ENCODE results near the gene MCM9.

MCM9 gene

DNA sequence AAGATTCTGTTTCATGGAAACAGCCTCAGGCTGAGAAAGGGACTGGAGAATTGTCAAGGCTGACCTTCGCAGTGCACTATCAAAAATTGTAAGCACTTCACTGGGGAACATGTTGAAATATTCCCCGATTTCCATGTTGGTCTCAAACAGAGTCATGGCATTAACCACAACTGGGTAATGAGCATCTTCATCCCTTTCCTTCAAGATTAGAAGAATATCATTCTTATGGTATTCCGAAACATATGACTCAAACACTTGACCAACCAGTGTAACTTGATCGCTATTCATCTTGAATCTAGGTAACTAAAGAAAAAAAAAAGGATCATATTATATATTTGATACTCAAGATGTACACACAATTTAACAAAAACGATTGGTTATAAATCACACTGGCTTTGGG, 3.5 kb downstream of the MCM9 start:
- DNase-seq (ENCODE audit: low spot score): no peak

DNA sequence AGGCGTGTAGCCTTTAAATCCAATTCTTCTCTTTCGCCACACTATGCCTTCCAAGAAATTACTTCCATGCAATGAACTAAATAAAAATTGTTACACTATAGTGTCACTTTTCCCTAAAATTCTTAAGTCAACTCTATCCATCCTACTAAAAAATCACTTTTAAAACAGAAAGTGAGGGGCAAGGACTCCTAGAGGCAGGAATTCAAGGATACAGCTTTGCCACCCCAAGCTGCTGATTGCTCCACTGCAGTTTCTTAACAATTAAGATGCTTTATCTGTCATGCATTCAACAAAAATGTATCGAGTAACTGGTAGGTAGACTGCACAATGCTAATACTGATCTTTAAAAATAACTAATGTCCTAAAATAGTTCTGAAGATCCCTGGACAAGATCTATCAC, 4.3 kb downstream of the MCM9 start:
- DNase-seq (ENCODE audit: low spot score): no peak

DNA sequence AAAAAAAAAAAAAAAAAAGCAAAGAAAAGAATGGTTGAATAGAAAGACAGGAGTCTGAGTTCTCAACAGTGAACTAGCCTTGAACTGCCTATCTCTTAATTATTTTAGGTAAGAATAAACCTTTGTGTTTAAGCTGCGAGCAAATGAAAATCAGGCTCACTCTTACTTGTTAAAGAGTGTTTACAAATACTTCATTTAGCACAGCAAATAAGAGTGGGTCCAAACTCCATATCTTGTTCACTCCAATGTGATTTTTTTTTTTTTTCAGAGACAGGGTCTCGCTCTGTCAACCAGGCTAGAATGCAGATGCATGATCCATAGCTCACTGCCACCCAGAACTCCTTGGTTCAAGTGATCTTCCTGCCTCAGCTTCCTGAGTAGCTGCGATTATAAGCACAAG, 11.9 kb downstream of the MCM9 start:
- DNase-seq (ENCODE audit: low spot score): no peak

DNA sequence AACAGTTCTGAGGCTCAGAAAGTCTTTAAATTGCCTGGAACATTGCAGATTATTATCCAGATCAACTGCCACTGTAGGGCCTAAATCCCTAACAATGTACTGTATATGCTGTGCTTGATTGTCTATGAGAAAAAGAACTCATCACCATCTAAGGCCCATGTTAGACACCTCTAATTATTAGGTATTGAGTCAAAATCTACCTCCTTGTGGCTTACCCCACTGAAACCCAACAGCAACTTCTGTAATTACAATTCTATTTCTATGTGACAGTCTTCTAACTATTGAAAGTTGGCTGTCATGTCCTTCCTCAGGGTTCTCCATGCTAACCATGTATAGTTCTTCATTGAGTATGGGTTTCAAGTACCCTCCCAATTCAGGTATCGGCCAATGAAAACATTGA, 13.9 kb downstream of the MCM9 start:
- DNase-seq (ENCODE audit: low spot score): no peak

DNA sequence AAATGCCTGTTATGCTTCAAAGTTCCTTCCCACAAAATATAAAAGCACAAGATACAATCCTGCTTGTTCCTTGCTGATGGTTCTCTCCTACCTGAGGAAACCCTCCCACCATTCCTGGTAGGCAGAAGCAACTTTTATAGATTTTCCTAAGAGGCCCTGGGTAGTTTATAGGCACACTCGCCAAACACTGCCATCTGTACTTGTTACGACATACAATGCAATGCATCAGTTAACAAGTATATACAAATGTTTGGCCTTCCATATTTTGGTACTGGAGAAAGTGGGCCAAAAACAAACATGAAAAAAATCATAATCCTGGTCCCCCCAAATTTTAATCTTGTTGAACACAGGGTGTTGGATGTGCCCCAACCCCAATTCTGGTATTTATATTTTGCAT, 16.6 kb downstream of the MCM9 start:
- no peak for DNase-seq (ENCODE audit: low spot score)

DNA sequence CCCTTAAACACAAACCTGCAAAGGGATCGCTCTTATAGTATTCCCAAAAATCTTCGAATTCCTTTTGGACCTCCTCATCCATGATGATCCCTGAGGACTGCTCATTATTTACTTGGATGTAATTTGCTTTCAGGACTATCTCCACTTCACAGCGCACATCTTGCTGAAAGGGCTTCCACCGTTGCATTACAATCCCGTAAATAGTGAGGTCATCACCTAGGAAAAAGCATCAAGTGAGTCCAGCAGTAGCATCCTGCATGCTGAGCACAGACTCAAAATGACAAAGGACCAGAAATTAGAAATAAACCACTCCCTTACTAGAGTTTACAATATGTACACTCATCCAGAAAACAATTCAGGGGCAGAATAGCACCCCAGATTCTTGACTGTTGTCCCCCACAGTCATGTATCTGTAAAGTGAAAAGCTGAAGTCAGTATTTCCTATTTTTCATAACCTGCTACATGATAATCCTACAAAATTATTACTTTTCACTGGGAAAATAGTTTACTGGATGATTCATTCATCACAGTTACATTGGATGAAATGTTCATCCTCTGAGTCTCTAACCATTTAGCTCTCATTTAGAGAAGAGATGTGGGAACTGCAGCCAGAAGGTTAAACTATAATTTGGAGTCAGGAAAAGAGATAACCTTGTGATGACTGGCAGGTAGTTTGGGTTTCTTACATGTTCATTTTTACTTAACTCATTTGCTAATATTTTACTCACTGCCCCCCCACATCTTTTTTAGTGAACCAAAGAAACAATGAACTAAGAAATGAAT, 17.2 kb downstream of the MCM9 start:
- no peak for DNase-seq (ENCODE audit: low spot score)

DNA sequence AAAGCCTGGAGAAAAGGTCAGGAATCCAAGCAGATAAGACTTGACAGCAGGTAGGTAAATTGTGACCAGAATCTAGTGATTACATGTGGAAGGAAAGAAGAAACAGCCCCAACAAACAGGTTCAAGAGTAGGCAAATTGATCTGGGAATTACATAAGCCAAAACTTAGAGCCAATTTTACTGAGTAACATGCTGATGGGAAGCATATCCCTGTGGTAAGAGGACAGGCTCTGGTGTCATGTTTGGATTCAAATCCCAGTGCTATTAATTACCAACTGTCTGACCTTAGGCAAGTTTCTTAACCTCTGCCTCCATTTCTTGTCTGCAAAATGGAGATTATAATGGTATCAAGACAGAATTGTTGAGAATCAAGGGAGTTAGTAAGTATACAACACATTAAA, 20.4 kb downstream of the MCM9 start:
- DNase-seq (ENCODE audit: low spot score): no peak

DNA sequence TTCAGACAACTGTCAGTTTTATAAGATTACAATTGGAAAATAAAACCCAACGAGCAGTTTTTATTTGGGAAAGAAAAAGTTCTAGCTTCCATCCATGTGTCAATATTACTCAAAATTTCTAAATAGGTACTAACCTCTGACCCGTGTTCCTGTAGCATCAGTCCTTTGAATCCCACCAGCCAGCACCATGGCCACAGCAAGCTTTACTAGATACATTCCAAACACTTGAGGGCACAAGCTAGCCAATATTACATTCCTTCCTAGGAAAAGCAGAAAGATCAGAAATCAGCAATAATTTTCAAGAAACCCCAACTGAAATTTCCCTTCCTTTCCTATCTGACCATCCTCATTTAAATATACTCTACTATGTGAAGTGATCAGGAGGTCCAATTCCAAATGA, 21.8 kb downstream of the MCM9 start:
- DNase-seq (ENCODE audit: low spot score): no peak

DNA sequence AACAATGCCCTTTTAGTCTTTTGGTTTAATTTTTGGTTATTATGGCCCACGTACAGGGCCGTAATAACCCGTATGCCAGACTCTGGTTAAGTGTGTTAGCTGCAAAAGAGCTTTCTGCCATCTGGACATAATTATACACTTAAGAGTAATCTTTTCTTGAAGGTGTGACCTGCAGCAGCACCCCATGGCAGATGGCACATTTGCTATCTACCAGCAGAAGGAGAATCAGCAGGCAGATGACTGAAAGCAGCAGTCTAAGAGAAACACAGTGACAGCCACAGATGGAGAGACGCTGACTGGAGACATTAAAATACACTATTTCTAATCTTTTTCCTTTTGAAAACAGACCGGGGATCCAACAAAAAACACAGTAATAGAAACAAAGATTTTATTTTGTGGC, 22.3 kb downstream of the MCM9 start:
- no peak for DNase-seq (ENCODE audit: low spot score)

DNA sequence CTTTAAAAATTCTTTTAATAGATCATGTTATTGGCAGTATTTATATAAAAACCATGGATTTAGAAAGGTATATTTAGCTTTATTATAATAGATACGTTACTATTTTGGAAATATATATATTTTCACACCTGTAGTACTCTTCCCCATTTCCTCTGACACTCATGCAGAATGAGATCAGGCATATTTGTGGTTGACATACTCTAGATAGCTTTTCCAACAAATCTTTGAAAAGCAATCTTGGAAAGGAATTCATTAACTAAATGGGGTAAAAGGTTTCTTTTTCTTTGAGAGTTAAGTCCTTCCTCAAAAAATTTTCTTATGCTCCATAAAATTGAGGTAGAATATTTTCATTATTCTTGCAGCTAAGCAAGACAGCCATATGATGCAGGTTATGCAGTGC, 26.5 kb downstream of the MCM9 start:
- DNase-seq (ENCODE audit: low spot score): no peak

DNA sequence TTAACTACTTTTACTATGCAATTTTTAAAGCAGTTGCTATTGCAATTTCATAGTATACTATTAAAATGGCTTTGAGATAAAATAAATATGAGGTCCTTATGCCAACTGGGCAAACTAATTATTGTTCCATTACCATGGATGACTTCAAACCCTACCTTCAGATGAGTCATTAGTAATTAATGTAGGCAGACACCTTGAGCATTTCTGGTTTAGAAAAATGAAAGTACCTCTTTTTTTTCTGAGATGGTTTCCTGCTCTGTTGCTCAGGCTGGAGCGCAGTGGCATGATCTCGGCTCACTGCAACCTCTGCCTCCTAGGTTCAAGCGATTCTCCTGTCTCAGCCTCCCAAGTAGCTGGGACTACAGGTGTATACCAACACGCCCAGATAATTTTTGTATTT, 29.1 kb downstream of the MCM9 start:
- DNase-seq (ENCODE audit: low spot score): no peak

DNA sequence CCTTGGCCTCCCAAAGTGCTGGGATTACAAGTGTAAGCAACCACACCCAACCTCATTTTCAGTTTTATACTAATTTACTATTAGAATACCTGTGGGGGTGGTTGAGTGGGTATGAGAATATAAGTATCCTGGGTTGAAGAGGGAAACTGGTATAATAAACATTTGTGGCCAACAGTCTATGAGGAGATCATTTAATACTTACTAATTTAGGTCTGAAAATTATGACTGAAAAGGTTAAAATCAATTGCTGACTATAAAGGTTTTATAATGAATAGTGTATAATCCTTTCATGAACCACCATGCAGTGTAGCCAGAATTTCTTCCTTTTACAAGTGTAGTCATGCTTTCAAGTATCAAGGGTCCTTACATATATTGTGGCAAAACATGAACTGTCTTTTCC, 29.9 kb downstream of the MCM9 start:
- DNase-seq (ENCODE audit: low spot score): no peak

DNA sequence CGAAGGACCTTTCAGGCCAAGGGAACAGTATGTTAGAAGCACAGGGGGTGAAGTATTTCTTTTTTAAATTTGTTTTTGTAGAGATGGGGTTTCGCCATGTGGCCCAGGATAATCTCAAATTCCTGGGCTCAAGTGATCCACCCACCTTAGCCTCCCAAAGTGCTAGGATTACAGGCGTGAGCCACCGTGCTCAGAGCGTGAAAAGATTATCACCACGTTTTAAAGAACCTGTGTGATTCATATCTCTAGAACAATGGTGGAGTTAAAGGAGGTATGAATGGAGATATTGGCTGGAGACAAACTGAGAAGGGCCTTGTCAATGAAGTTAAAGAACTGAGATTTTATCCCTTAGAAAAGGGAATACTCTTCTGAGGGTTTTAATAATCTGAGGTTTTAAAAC, 31.3 kb downstream of the MCM9 start:
- no peak for DNase-seq (ENCODE audit: low spot score)

DNA sequence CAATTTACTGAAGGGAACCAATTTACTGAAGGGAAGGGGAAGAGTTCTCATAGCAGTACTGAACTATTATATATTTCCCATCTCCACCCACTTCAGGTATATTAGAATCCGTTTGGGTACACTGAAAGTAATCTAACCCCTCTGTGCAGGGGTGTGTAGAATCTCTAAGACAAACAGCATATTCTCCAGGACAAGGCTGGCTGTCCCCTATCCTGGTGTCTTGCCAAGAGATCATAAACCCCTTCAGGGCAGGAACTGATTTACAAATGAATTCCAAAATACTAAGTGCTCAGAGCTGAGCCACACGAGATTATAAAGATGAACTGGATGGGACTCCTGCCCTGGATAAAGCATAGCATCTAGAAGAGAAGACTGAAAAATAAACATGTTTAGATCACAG, 31.8 kb downstream of the MCM9 start:
- no peak for DNase-seq (ENCODE audit: low spot score)

DNA sequence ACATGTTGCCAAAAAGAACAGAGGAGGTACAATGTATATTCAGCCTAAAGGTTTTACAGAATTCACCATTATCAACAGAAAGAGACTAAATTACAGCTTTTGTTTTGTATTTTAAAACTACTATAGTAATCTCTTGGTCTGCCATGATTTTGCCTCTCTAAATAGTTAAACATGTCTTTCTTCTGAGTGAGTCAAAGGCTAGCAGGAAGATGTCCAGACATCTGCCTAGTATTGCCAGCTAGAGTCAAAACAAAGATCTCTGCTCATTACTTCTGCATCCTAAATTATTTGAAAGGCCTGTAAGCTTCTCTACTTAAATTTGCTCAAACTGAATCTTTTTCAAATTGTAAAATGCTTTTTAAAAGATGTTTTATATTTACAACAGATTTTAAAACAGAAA, 32.2 kb downstream of the MCM9 start:
- DNase-seq (ENCODE audit: low spot score): no peak

DNA sequence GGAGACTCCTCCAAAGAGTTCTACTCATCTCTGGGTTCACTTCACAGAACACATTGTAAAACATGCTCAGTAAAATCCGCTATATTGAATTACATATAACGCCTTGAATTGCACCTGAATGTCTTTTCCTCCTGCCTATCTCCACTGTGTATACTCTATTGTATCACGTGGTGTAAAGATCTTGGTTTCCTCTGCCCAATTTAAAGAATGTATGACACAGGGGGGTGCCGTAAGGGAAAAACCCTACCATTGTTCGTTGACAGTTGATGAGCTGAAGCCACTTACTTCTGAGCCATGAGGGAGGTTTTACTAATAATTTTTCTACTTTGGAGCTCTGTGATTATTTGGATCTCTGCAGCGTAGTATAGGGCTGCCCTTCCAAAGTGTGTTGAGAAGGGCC, 35.0 kb downstream of the MCM9 start:
- DNase-seq (ENCODE audit: low spot score): no peak

DNA sequence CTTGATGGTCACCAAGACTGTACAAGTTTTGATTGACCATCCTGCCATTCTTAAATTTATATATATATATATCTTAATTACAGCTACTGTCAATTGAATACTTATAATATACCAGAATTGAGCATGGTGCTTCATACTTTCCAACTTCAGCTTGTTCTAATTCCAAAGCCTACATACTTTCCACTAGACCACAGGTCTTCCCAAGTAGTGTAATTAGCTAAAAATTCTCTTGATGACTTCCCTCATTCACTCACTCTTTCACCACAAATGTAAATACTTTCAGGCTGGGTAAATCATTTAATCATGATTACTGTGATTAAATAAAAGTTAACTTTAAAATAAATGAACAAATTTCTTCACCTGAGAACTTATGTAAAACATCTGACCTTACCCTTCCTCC, 37.6 kb downstream of the MCM9 start:
- DNase-seq (ENCODE audit: low spot score): no peak

DNA sequence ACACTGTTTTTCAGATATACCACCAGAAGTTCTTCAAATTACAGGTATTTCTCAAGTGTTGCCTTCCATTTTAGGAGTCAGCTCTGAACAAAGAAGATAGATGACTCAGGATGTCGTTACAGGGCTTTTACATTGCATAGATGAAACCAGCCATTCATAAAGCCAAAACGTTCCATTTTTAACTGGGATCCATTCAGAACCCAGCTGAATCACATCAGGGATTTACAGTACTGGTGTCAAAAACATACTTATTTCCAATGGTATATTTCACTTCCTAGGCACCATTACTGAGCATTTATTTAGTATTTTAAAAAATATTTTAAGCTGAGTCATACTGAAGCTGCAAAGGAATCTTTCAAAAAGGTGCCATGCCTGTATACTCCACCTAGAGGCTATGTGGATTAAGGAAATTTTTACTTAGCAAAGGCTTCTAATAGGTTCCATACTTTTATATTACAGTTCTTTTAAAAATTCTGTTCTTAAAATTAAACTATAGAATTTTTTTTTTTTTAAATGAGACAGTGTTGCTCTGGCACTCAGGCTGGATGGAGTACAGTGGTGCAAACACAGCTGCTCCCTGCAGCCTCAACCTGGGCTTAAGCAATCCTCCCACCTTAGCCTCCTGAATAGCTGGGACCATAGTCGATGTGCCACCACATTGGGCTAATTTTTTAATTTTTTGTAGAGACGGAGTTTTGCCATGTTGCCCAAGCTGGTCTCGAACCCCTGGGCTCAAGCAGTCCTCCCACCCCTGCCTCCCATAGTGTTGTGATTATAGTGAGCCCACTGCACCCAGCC, 38.4 kb downstream of the MCM9 start:
- DNase-seq (ENCODE audit: low spot score): no peak

DNA sequence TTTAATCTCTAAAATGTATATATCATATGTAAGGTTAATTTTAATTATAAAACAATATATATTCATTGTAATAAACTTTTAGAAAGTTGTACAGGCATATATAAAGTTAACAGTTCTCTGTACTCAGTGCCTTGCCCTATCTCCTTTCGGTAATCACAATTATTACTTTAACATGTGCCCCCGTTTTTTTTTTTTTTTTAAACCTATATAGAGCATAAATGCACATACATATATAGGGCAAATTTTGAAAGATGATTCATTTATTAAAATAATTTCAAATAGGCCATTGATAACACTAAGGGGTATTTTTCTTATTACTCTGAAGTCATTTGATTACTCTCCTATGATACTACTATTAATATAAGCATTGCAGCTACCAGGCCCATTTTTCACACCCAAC, 39.1 kb downstream of the MCM9 start:
- DNase-seq (ENCODE audit: low spot score): no peak

DNA sequence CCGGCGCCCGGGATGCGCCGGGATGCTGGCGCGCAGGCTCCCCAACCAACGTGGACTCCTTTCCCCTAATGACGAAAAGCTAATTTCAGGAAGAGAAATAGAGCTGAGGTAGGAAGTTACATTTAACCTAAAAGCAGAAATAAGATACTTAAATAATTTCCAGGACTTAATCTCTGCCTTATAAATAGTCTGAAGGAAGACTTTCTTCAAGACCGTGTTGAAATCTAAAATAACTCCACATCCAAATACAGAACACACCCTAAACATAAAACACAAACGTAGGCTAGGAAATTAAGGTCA, 39.7 kb downstream of the MCM9 start:
- DNase-seq (ENCODE audit: low spot score): no peak

DNA sequence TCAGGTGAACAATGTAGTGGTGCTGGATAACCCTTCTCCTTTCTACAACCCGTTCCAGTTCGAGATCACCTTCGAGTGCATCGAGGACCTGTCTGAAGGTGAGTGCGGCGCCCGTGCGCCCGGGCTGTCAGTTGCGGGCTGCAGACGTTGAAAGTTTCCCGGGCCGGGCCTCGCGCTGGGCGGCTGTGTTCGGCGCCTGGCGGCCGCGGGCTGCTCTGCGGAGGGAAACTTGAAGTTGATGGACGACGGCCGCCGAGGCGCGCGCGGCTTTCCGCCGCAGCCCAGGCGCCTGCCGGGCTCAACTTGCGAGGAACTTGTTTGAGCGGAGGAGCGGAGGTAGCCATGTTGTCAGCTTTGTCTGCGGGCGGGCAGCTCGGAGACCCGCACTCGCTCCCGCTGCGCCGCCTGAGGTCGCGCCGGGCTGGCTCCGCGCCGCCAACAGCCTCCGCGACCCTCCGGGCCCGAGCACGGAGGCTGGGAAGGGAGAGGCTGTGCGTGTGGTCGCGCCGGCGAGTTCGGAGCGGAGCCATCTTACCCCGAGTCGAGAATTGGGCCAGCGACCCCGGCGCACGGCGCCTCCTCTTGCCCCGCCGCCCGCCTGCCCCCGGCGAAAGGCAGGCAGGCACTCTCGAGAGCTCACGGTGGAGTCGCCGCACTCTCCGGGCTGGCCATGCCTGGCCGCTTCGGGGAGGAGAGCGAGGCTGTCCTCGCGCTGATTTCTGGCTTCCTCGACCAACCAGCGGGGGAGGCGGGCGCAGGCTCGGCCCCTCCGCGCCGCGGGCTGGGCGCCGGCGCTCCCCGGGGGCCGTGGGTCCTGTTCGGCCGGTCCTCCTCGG, 40.3 kb downstream of the MCM9 start:
- peak; percentile 64 for DNase-seq (ENCODE audit: low spot score)

DNA sequence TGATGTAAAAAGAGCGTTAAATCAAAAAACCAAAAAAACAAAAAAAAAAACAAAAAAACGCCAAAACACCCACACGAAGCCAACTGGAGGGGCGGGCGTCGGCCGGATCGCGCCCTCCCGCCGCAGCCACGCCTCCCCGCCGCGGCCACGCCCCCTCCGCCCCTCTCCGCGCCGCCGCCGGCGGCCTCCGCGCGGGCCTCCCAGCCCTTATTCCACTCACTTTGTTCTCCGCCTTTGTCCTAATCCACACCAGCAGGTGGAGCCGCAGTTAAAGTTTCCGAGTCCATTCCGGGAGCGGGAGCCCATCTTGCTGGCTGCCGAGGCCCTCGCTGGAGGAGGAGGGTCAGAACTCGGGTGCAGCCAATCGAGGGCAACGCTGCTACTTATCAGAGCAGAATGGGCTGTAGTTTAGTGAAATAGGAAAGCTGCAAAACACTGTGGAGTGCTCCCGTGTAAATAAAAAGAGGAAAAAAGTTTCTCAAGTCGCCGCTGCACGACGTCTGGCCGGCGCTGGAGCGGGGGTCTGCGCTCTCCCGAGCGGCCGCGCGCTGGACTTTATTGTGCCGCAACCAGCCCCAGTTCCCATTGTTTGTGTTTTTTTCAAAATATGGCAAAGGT, 41.0 kb downstream of the MCM9 start, which contains the start of gene ASF1A:
ASF1A (plus strand) TSS at position 346 of the 618 bp plus-strand sequence; CDS start at position 608, 262 bp downstream.
- peak; percentile 90 for DNase-seq (ENCODE audit: low spot score)
